Muscle layer of colon (tissue), 2 donors: ENCODE results near the gene CHMP4A.

ENCODE experiments used
- H3K27ac ChIP-seq: one replicate; pipeline ENCODE4 v1.7.0; 2013; ENCODE audit warnings: low read depth, mild to moderate bottlenecking, low read length, moderate library complexity
- H3K27me3 ChIP-seq, 2 donors: one replicate each; pipeline ENCODE4 v1.7.0; 2013; ENCODE audit warnings: low read length in 2 of 2, mild to moderate bottlenecking in 2 of 2; ENCODE audit not compliant: insufficient read depth in 2 of 2, control insufficient read depth in 1 of 2
- H3K36me3 ChIP-seq: one replicate; pipeline ENCODE4 v1.7.0; 2013; ENCODE audit warnings: mild to moderate bottlenecking, low read length; ENCODE audit not compliant: insufficient read depth
- H3K4me1 ChIP-seq: one replicate; pipeline ENCODE4 v1.7.0; 2013; ENCODE audit warnings: mild to moderate bottlenecking, low read length; ENCODE audit not compliant: insufficient read depth
- H3K4me3 ChIP-seq, 2 donors: one replicate each; pipeline ENCODE4 v1.7.0; 2013; ENCODE audit warnings: low read length in 2 of 2, low read depth in 1 of 2, mild to moderate bottlenecking in 1 of 2, moderate library complexity in 1 of 2
- H3K9ac ChIP-seq: one replicate; pipeline ENCODE4 v1.7.0; 2013; ENCODE audit warnings: low read length
- H3K9me3 ChIP-seq: one replicate; pipeline ENCODE4 v1.7.0; 2013; ENCODE audit warnings: mild to moderate bottlenecking, low read length
- donor health status: abdominal sarcoma.
- donor health status: Adenocarcinoma of cecum.

Gene CHMP4A

DNA sequence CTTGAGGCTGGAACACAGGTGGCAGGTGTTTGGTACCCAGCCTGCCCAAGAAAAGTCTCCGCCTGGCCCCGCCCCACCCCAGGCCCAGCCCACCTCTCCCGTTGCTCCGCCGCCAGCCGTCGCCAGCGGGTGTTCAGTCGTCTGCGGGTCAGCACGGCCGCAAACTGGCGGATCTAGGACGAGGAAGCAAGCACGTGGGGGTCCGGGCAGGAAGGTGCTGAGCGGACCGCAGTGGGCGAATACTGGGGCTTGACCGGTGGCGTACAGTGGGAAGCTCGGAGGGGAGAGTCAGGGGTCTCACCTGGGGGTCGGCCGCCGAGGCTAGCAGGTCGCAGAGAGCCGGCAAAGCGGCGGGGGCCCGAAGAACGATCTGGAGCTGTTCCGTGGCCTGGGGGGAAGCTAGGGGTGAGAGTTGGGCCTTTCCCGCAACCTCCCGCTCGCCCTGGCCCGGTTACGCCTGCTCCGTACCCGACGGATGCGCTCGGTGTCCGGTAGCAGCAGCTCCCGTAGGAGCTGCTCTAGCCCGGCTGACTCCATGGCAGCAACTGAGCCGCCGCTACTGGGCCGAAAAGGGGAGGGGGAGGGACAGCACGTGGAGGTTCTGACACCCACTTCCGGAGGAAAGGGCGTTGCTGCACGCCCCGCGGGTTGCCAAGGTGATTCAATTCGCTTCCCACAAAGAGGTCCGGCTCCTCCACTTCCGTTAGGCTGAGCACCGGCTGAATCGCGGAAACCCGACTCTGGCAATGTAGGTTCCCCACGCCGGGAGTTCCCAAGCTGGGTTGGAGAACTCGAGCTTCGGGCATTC, 24.8 kb downstream of the CHMP4A start, which contains the start of gene IPO4:
Gene IPO4 (minus strand): TSS at position 566 of the 808 bp plus-strand sequence. CDS start 29 bp downstream, at position 537.
- H3K9me3 ChIP-seq: no peaks in the 10 kb centered on the region
- peaks cover 12% of the 10 kb centered on the region for H3K4me1 ChIP-seq
- peak within 1 kb of the TSS; percentile 74 for H3K27ac ChIP-seq
- peak within 1 kb of the TSS; percentile 37 for H3K9ac ChIP-seq
- H3K27me3 ChIP-seq: no peaks in the 10 kb centered on the region
- H3K36me3 ChIP-seq: peaks cover 50% of the 10 kb centered on the region
- peak within 1 kb of the TSS; percentile 47 to 55 for H3K4me3 ChIP-seq

DNA sequence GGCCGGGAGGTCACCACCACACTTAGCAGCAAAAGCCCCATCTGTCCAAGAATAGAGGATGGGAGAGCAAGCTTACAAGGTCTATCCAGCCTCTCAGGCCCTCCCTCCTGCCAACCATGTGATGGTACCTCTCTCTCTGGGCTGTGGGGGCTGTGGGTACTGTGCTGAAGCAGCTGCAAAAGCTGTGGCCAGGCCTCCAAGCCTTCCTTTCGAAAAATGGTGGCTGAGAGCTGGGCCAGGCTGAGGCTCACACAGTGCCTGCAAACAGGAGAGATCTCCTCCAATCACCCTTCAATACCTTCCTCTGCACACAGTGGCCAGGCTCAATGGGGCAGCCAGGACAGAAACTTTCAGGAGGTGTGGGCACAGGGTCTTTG, 25.8 kb downstream of the CHMP4A start:
- H3K27me3 ChIP-seq: no peaks in the 10 kb centered on the region
- H3K36me3 ChIP-seq: peaks cover 51% of the 10 kb centered on the region
- peak overlapping the region; percentile 37 for H3K9ac ChIP-seq
- H3K27ac ChIP-seq: no peak overlapping the region
- H3K4me1 ChIP-seq: peaks cover 12% of the 10 kb centered on the region
- peak overlapping the region in 1 of 2 donors; percentile 47 for H3K4me3 ChIP-seq
- H3K9me3 ChIP-seq: no peaks in the 10 kb centered on the region

DNA sequence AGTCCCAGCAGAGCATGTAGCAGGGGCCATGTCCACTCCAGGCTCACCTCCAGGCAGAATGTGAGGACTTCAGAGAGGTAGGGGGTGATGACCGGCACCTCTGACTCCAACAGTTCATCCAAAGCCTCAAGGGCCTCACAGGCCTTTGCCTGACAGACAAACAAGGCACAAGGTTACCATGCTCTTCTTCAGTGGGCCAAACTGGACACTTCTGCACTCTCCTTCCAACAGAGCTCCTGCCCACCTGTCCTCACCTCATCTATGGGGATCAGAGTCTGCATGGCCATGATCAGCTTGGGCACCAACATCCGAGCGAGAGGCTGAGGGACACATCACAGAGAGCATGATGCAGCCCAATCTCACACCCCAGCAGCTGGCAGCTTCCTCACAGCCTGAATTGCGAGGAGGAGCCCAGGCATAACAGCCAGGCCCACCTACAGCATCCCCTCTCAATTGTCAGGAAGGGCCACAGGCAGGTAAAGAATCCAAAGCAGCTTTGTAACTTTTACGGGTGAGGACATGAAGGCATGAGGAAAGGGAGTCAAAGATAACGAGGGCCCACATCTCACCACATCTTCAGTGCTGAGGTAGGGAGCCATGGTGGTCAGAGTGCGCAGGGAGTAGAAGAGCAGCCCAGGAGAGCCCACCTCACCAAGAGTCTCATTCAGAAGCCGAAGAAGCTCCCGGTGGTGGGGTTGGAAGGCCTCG, 26.3 kb downstream of the CHMP4A start:
- no peaks in the 10 kb centered on the region for H3K27me3 ChIP-seq
- no peak overlapping the region for H3K27ac ChIP-seq
- H3K4me3 ChIP-seq: peak overlapping the region in 1 of 2 donors; percentile 47
- no peaks in the 10 kb centered on the region for H3K9me3 ChIP-seq
- peaks cover 51% of the 10 kb centered on the region for H3K36me3 ChIP-seq
- no peak overlapping the region for H3K9ac ChIP-seq
- peaks cover 12% of the 10 kb centered on the region for H3K4me1 ChIP-seq

DNA sequence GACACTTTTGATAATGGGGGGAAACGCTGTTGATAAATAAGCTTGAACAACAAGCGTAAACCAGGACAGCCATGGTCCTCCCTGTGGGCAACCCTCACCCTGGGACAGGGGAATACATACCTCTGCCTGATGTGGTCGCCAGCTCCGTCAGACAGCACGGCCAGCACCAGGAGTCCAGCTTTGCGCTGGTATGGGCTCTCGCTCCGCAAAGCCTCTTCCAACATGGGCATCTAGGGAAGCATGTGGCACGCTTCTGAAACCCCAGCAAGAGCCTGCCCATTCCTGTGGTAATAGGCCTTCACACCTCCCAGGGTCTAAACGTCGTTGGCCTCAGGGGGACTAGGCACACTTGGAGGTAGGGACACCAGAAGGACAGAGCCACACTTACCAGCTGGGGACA, 27.5 kb downstream of the CHMP4A start:
- Histone ChIP-seq H3K4me1 (peaks cover 14% of the 10 kb centered on the region), H3K36me3 (peaks cover 58% of the 10 kb centered on the region), H3K9me3 (no peaks in the 10 kb centered on the region), H3K27me3 (no peaks in the 10 kb centered on the region), H3K4me3 (no peak overlapping the region), H3K27ac (no peak overlapping the region), H3K9ac (no peak overlapping the region)

DNA sequence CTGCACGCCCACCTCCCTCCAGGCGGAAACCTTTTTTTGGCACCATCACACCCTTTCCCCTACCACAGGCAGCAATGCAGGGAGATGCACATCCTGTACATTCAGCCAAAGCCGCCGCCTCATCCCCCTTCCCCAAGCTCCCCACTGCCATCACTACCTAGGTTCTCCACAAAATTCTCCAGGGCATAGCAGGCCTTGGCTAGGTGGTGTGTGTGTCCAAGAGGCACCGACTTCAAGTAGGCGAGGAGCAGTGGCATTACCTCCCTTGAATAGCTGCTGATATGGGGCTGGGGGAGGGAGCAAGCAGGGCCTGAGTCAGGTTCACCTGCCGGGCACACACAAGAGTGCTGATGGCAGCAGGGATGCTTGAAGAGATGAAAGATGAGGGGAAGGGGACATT, 28.3 kb downstream of the CHMP4A start:
- H3K9ac ChIP-seq: no peak overlapping the region
- no peak overlapping the region for H3K4me3 ChIP-seq
- H3K9me3 ChIP-seq: no peaks in the 10 kb centered on the region
- no peak overlapping the region for H3K27ac ChIP-seq
- H3K4me1 ChIP-seq: peaks cover 21% of the 10 kb centered on the region
- no peaks in the 10 kb centered on the region for H3K27me3 ChIP-seq
- H3K36me3 ChIP-seq: peaks cover 58% of the 10 kb centered on the region

DNA sequence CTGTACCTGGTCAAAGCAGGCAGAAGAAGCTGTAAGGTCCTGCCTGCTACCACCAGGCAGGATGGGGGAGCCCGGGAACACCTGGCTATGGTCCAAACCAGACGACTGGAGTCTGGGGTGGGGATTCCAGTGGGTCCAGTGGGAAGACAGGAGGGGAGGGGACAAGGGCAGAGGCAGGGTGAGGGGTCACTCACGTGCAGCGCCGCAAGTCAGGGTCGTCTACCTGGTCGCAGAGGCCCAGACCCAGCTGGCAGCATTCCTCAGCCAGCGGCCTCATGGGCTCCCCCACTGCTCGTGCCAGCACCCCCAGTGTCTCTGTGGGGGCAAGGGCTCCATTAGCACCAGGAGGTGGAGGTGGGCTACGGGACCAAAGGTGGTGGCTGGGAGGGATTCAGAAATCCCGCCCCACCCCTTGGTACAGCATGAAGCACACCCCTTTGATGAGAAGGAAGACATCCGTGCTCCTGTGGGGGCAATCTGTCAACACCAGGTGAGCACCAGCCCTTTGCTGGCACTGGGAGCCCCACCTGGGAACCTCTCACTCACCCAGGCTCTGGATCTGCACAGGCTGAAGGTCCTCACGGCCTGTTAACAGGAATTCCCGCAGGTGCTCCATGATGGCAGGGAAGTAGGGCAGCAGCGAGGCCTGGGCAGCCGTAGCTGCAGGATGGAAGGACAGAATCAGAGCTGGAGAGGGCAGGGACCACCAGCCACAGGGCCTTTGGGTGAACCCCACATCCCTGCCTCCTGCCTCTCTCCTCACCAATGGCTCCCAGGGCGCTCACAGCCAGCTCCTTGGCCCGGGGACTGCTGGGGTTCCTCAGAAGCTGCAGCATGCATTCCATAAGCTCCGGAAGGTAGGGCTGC, 29.0 kb downstream of the CHMP4A start:
- Histone ChIP-seq H3K4me3 (no peak overlapping the region), H3K27ac (no peak overlapping the region)

DNA sequence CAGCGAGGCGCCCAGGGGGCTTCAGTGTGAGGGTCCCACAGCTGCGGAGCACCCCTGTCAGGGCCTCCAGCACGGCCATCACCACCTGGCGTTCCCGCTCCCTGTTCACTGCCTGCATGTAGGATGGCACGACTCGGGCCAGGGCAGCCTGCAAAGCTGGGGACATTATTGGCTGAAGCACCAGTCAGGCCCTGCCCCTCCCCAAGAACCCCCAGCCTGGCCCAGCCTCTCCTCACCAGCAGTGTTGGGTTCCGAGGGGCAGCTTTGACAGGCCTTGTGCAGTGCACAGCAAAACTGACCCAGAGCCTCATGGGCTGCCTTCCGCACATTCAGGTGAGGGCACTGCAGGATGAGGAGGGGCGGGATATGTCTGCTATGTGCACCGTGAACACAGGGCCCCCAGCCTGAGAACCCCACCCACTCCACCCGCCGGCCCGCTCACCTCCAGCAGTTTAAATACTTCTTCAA, 30.2 kb downstream of the CHMP4A start:
- Histone ChIP-seq H3K9ac (no peak overlapping the region), H3K36me3 (peaks cover 73% of the 10 kb centered on the region), H3K27ac (no peak overlapping the region), H3K9me3 (no peaks in the 10 kb centered on the region), H3K4me3 (no peak overlapping the region), H3K27me3 (no peaks in the 10 kb centered on the region), H3K4me1 (peaks cover 23% of the 10 kb centered on the region)

More for the DNA sequence above, 29.0 kb downstream of the CHMP4A start:
- peaks cover 23% of the 10 kb centered on the region for H3K4me1 ChIP-seq
- H3K36me3 ChIP-seq: peaks cover 62% of the 10 kb centered on the region
- no peaks in the 10 kb centered on the region for H3K9me3 ChIP-seq
- H3K9ac ChIP-seq: no peak overlapping the region
- H3K27me3 ChIP-seq: no peaks in the 10 kb centered on the region

DNA sequence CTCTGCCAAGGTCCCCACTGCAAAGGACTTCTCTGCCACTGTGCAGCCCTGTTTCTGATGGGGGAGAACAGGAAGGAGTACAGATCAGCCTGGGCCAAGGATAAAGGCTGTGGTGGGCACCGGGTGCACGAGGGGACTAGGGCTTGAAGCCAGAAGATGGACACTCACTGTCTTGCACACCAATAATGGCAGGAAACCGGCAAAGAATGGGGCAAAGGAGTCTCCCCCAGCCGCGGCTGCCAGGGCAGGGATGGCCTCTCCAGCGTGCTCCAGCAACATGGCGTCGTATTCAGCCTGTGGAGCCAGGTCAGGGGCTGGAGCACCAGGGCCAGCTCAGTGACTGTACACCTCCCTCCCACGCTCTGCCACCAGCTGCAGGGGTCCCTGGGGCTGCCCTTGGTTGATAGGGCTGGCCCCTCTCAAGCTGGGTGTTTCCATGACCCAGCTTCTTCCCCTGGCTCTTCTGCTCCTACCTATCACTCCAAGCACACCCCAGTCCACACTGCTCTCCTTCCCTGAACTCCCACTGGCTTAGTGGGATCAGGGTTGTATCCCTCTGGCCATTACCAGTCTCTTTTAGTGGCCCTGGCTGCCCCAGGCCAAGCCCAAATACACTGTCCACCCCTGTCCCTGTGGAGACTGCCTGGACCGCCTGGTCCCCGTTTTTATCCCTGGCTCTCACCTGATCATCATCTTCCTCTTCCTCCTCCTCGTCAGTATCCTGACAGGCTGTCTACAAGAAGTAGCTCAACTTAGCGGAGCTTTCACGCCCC, 31.0 kb downstream of the CHMP4A start:
- Histone ChIP-seq H3K36me3 (peaks cover 79% of the 10 kb centered on the region), H3K27ac (no peak overlapping the region), H3K9ac (no peak overlapping the region), H3K4me3 (no peak overlapping the region), H3K4me1 (peaks cover 16% of the 10 kb centered on the region), H3K9me3 (no peaks in the 10 kb centered on the region), H3K27me3 (no peaks in the 10 kb centered on the region)

DNA sequence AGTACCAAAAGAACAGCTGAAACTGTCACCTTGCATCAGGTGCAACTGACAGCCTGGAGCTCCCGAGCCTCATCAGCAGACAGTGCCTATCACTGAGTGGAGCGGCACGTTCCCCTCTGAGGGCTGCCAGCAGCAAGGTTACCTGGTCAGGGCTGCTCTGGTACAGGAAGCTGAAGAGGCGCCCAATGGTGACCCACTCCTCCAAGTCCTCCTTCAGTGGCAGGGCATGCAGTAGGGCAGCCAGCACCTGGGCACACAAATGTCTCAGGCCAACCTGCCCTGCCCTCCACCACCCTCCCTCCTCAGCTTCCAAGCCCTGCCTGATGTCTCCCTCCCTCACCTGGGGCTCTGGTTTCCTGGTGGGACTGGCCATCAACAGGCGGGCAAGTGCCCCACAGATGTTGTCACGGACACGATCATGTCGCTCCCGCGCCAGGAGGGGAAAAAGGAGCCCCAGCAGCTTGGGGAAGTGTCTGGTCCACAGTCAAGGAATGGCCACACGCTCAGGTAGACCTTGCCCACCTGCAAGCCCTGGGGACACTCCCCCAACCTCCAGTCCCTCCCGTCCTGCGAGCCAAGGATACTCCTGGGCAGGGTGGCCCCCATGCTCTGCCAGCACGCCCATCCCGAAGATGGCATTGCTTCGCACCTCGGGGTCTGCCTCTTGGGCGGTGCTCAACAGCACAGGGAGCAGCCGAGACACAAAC, 31.8 kb downstream of the CHMP4A start:
- Histone ChIP-seq H3K27me3 (no peaks in the 10 kb centered on the region), H3K9me3 (no peaks in the 10 kb centered on the region), H3K4me3 (no peak overlapping the region), H3K27ac (no peak overlapping the region), H3K36me3 (peaks cover 81% of the 10 kb centered on the region), H3K4me1 (peaks cover 11% of the 10 kb centered on the region), H3K9ac (no peak overlapping the region)
